Ovary (tissue), 9 donors: Measurements from ENCODE around the gene BTBD18. TPM values are rescaled to one million over a fixed set of nuclear protein-coding genes. Genes with fewer than 3 reads are reported as not detected.

ENCODE experiments used
- DNase-seq, 5 donors: peaks; one replicate each; pipeline ENCODE4 v3.0.0-alpha.2; 2019 to 2020
- H3K27ac ChIP-seq, 2 donors: fragments of 200-600 bp; one replicate each; pipeline versions ENCODE4 v1.5.1 to v1.8.0; 2019 to 2022
- H3K27me3 ChIP-seq: fragments of 200-600 bp; one replicate; pipeline ENCODE4 v1.8.0; 2022
- H3K36me3 ChIP-seq: fragments of 200-600 bp; sonication (generic); one replicate; pipeline ENCODE4 v1.5.1; 2019
- H3K4me1 ChIP-seq: one replicate; pipeline ENCODE4 v1.8.1; 2013; ENCODE audit warnings: mild to moderate bottlenecking, moderate library complexity; ENCODE audit not compliant: insufficient read depth
- H3K4me3 ChIP-seq: fragments of 200-600 bp; sonication (generic); one replicate; pipeline ENCODE4 v1.5.1; 2017
- H3K9me3 ChIP-seq, 2 donors: fragments of 200-600 bp in 1 of 2; sonication (generic) in 1 of 2; one replicate each; pipeline versions ENCODE4 v1.5.1 to v1.8.1; 2013 to 2019; ENCODE audit warnings: mild to moderate bottlenecking in 1 of 2, moderate library complexity in 1 of 2
- CTCF ChIP-seq, 3 donors: fragments of 450-650 bp in 2 of 3; fragments of 200-600 bp in 1 of 3; IDR thresholded peaks; one replicate each; pipeline versions ENCODE4 v1.5.1 to v1.8.0; 2016 to 2022; ENCODE audit warnings: antibody characterized with exemption in 3 of 3, mild to moderate bottlenecking in 1 of 3
- EP300 ChIP-seq: sonication (generic); formaldehyde crosslinking; IDR thresholded peaks from one replicate; pipeline ENCODE4 v1.6.1; 2017; ENCODE audit warnings: antibody characterized with exemption
- POLR2A ChIP-seq: fragments of 450-650 bp; IDR thresholded peaks from one replicate; pipeline ENCODE4 v1.6.1; 2017; ENCODE audit warnings: antibody characterized with exemption, mild to moderate bottlenecking, moderate library complexity
- WGBS, 3 donors: extraction: QIAGEN DNeasy Blood & Tissue Kit in 1 of 3; methylation state at CpG; one replicate each; pipeline versions ENCODE4 v1.1.5 to v1.1.7; 2013 to 2017; 5-methylcytosine and 5-hydroxymethylcytosine counted together
- intact Hi-C, 4 donors: fragments of 100-400 bp; cut with DNase I; formaldehyde crosslinking; loops; one replicate each; pipeline versions ENCODE4 v1.11.0 to v1.15.1; 2022 to 2023
- polyA plus RNA-seq, 2 donors: library from polyadenylated mRNA; stranded (reverse); fragments of 200-250 nt in 1 of 2; fragments of 350-450 nt in 1 of 2; fragmentation: Illumina TruSeq in 1 of 2; extraction: RNeasy Lipid Tissue Mini Kit (QIAGEN cat#74804) in 1 of 2; gene quantifications; one replicate each; pipeline ENCODE4 v1.2.3, GENCODE V29; 2013 to 2014
- total RNA-seq, 7 donors: library from RNA; depleted of rRNA in 2 of 7; stranded (reverse); fragments of >200 nt in 2 of 7; fragmentation: NEBNext Ultra II Directional in 3 of 7; extraction: Animal tissue kit (Norgen Biotek cat#: 25700) in 3 of 7; gene quantifications; one replicate each; pipeline versions ENCODE4 v1.1.0 to v1.2.4, GENCODE V29; 2016 to 2023
- donor health status: DM: no; HTN: no; CAD: no; lungs with moderate emphysema.
- donor health status: DM: no; HTN: no; CAD: no.
- donor health status: Bipolar disorder and iron deficiency.
- donor health status: DM: yes; HTN: yes; CAD: no.
- donor health status: DM: no; HTN: no; CAD: no.
- donor health status: DM: yes; HTN: yes; CAD: no.

Gene BTBD18
- total and polyA plus RNA-seq, 9 donors = 0.02 TPM; not detected in 8

GRCh38 chr11:57775491-57775890 lies 23.9 kb upstream of the BTBD18 start:
- 40 to 52% (median 43%) methylated on average over 5 of the region's 5 CpGs for WGBS, 3 donors
- Histone ChIP-seq H3K4me3 (no peak overlapping the region), H3K36me3 (no peaks in the 10 kb centered on the region), H3K27ac (peak overlapping the region in 1 of 2 donors; percentile 74), H3K27me3 (no peaks in the 10 kb centered on the region), H3K4me1 (peaks cover 44% of the 10 kb centered on the region), H3K9me3 (no peaks in the 10 kb centered on the region)
- intact Hi-C loops = no loop called here
- TF ChIP-seq EP300 = no peak
- TF ChIP-seq POLR2A = no peak
- TF ChIP-seq CTCF (IDR thresholded peaks at IDR 0.05) = no peak
- DNase-seq = no peak

GRCh38 chr11:57773026-57773598 lies 21.5 kb upstream of the BTBD18 start:
- no peak overlapping the region for H3K4me3 ChIP-seq
- TF ChIP-seq POLR2A (no peak), CTCF (IDR thresholded peaks at IDR 0.05) (no peak), EP300 (no peak)
- intact Hi-C loops = no loop called here
- H3K27me3 ChIP-seq = no peaks in the 10 kb centered on the region
- H3K4me1 ChIP-seq = peaks cover 37% of the 10 kb centered on the region
- no peaks in the 10 kb centered on the region for H3K9me3 ChIP-seq
- no peak for DNase-seq
- no peaks in the 10 kb centered on the region for H3K36me3 ChIP-seq
- 69 to 91% (median 88%) methylated on average over 5 of the region's 5 CpGs for WGBS, 3 donors
- H3K27ac ChIP-seq = no peak overlapping the region

- TF ChIP-seq EP300 (no peak), CTCF (IDR thresholded peaks at IDR 0.05) (no peak), POLR2A (no peak)
- Histone ChIP-seq H3K9me3 (no peaks in the 10 kb centered on the region), H3K36me3 (no peaks in the 10 kb centered on the region), H3K27ac (no peak overlapping the region), H3K4me1 (peaks cover 34% of the 10 kb centered on the region), H3K27me3 (no peaks in the 10 kb centered on the region), H3K4me3 (no peak overlapping the region)
- WGBS, 3 donors = 81 to 86% (median 81%) methylated on average over 4 of the region's 4 CpGs
- DNase-seq = no peak
- intact Hi-C loops = no loop called here
These were observed 20.9 kb upstream of the BTBD18 start for GRCh38 chr11:57772562-57772961.

GRCh38 chr11:57771365-57771764 lies 19.7 kb upstream of the BTBD18 start:
- Histone ChIP-seq H3K9me3 (no peaks in the 10 kb centered on the region), H3K27me3 (no peaks in the 10 kb centered on the region), H3K4me3 (no peak overlapping the region), H3K27ac (no peak overlapping the region), H3K36me3 (no peaks in the 10 kb centered on the region), H3K4me1 (peaks cover 23% of the 10 kb centered on the region)
- 89 to 95% (median 91%) methylated on average over 3 of the region's 3 CpGs for WGBS, 3 donors
- intact Hi-C loops = no loop called here
- no peak for TF ChIP-seq POLR2A
- no peak for TF ChIP-seq EP300
- no peak for DNase-seq

GRCh38 chr11:57770793-57771192 lies 19.2 kb upstream of the BTBD18 start:
- no peak for DNase-seq
- Histone ChIP-seq H3K4me1 (peaks cover 19% of the 10 kb centered on the region), H3K9me3 (no peaks in the 10 kb centered on the region), H3K27ac (no peak overlapping the region), H3K4me3 (no peak overlapping the region), H3K27me3 (no peaks in the 10 kb centered on the region), H3K36me3 (no peaks in the 10 kb centered on the region)
- no peak for TF ChIP-seq CTCF (IDR thresholded peaks at IDR 0.05)
- no peak for TF ChIP-seq POLR2A
- WGBS, 3 donors = 42 to 52% (median 46%) methylated on average over 1 of the region's 1 CpG
- intact Hi-C loops = no loop called here
